ENCODE results near the gene CHSY1. TPM values are rescaled to one million over a fixed set of nuclear protein-coding genes. Genes with fewer than 3 reads are reported as not detected.

CHSY1 gene
- total and polyA plus RNA-seq, 2 of the 13 experiments (the other 11 are each of a cell fraction or from before 2014, with no cell fraction given), result 13.3 to 13.7 TPM

- ATAC-seq (peak; percentile 37), FAIRE-seq (no peak), DNase-seq (ENCODE audit: low spot score) (peak; percentile 45)
- intact Hi-C loops (cut with micrococcal nuclease; ENCODE audit: unreplicated experiment), result loop anchor here (10.0 kb wide), 2 partner anchors 131 to 341 kb away; partner anchors contain the start of gene LRRK1
- Histone ChIP-seq H3K79me2 (ENCODE audit: insufficient read depth, low read length) (peaks cover 3% of the 10 kb centered on the region), H3K36me3 (replicated peaks in 1 of 2; ENCODE audit: control insufficient read depth in 1 of 2, insufficient read depth in 2 of 2, low read length in 2 of 2) (no peaks in the 10 kb centered on the region), H3K4me2 (ENCODE audit: low read depth, low read length) (peak overlapping the region; percentile 60), H4K20me1 (ENCODE audit: insufficient read depth, low read length) (peaks cover 2% of the 10 kb centered on the region; the same call in 1 of the 2 replicates), H3K9ac (ENCODE audit: insufficient read depth, low read depth, low read length) (no peak overlapping the region), H3K27me3 (ENCODE audit: control insufficient read depth in 1 of 2, insufficient read depth in 2 of 2, low read length in 2 of 2) (peaks cover 0 to 4% of the 10 kb centered on the region in 2 experiments; a peak in 2 of 5 replicates), H3K27ac (ENCODE audit: extremely low read length, insufficient read depth, low read length) (no peak overlapping the region), H2AFZ (ENCODE audit: low read length) (peak overlapping the region; percentile 1), H3K4me3 (replicated peaks in 1 of 3; ENCODE audit: insufficient read depth in 1 of 3, low read depth in 2 of 3, low read length in 3 of 3) (0 out of 6 replicates have a peak overlapping the region, but pooled peaks of 1 of the 3 experiments have one; percentile 9), H3K4me1 (ENCODE audit: insufficient read depth, low read length) (peaks cover 42% of the 10 kb centered on the region), H3K9me3 (ENCODE audit: low read length) (no peaks in the 10 kb centered on the region)
- in situ Hi-C loops (cut with HindIII; ENCODE audit: extremely low pct_ligation_motif_present, low pct_unique_long_range_greater_than_20kb), result loop anchor here (5.0 to 25.0 kb wide), 4 partner anchors 171 to 593 kb away; partner anchors contain the start of gene LRRK1
- no TSS peak for BruUV-seq (replicated peaks)
- TF ChIP-seq, protein P1, sequence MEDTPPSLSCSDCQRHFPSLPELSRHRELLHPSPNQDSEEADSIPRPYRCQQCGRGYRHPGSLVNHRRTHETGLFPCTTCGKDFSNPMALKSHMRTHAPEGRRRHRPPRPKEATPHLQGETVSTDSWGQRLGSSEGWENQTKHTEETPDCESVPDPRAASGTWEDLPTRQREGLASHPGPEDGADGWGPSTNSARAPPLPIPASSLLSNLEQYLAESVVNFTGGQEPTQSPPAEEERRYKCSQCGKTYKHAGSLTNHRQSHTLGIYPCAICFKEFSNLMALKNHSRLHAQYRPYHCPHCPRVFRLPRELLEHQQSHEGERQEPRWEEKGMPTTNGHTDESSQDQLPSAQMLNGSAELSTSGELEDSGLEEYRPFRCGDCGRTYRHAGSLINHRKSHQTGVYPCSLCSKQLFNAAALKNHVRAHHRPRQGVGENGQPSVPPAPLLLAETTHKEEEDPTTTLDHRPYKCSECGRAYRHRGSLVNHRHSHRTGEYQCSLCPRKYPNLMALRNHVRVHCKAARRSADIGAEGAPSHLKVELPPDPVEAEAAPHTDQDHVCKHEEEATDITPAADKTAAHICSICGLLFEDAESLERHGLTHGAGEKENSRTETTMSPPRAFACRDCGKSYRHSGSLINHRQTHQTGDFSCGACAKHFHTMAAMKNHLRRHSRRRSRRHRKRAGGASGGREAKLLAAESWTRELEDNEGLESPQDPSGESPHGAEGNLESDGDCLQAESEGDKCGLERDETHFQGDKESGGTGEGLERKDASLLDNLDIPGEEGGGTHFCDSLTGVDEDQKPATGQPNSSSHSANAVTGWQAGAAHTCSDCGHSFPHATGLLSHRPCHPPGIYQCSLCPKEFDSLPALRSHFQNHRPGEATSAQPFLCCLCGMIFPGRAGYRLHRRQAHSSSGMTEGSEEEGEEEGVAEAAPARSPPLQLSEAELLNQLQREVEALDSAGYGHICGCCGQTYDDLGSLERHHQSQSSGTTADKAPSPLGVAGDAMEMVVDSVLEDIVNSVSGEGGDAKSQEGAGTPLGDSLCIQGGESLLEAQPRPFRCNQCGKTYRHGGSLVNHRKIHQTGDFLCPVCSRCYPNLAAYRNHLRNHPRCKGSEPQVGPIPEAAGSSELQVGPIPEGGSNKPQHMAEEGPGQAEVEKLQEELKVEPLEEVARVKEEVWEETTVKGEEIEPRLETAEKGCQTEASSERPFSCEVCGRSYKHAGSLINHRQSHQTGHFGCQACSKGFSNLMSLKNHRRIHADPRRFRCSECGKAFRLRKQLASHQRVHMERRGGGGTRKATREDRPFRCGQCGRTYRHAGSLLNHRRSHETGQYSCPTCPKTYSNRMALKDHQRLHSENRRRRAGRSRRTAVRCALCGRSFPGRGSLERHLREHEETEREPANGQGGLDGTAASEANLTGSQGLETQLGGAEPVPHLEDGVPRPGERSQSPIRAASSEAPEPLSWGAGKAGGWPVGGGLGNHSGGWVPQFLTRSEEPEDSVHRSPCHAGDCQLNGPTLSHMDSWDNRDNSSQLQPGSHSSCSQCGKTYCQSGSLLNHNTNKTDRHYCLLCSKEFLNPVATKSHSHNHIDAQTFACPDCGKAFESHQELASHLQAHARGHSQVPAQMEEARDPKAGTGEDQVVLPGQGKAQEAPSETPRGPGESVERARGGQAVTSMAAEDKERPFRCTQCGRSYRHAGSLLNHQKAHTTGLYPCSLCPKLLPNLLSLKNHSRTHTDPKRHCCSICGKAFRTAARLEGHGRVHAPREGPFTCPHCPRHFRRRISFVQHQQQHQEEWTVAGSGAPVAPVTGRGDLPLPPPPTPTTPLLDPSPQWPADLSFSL (CRISPR knock-in tag; IDR thresholded peaks at IDR 0.05), result peak; percentile 74
- no peak for TF ChIP-seq FOXP1 (IDR thresholded peaks at IDR 0.05)
- peak; percentile 33; the same call in 1 of the 2 replicates for TF ChIP-seq FOXP1 (CRISPR knock-in tag; IDR thresholded peaks at IDR 0.05)
- TF ChIP-seq TFAP4 (IDR thresholded peaks at IDR 0.05; ENCODE audit: borderline replicate concordance, low read depth), result peak; percentile 71; the same call in 1 of the 2 replicates
- 0 out of 2 replicates have a peak, but pooled peaks have one; percentile 14 for TF ChIP-seq NFE2L2 (IDR thresholded peaks at IDR 0.05; ENCODE audit: low read length)
- TF ChIP-seq RAD21 (CRISPR knock-in tag; IDR thresholded peaks at IDR 0.05), result no peak
- TF ChIP-seq, protein P2, sequence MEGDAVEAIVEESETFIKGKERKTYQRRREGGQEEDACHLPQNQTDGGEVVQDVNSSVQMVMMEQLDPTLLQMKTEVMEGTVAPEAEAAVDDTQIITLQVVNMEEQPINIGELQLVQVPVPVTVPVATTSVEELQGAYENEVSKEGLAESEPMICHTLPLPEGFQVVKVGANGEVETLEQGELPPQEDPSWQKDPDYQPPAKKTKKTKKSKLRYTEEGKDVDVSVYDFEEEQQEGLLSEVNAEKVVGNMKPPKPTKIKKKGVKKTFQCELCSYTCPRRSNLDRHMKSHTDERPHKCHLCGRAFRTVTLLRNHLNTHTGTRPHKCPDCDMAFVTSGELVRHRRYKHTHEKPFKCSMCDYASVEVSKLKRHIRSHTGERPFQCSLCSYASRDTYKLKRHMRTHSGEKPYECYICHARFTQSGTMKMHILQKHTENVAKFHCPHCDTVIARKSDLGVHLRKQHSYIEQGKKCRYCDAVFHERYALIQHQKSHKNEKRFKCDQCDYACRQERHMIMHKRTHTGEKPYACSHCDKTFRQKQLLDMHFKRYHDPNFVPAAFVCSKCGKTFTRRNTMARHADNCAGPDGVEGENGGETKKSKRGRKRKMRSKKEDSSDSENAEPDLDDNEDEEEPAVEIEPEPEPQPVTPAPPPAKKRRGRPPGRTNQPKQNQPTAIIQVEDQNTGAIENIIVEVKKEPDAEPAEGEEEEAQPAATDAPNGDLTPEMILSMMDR (CRISPR knock-in tag; IDR thresholded peaks at IDR 0.05), result 0 out of 2 replicates have a peak, but pooled peaks have one; percentile 14
- no peak for TF ChIP-seq ARHGAP35 (CRISPR knock-in tag; IDR thresholded peaks at IDR 0.05; ENCODE audit: borderline replicate concordance)
- TF ChIP-seq FOSL2 (CRISPR knock-in tag; IDR thresholded peaks at IDR 0.05), result peak; percentile 79
- TF ChIP-seq SAP130 (CRISPR knock-in tag; IDR thresholded peaks at IDR 0.05; ENCODE audit: low read depth), result peak; percentile 65
- POLR2A ChIA-PET, result interaction anchor here (0.9 to 1.4 kb wide), 2 partner anchors 12 to 165 kb away, joined by 3 to 4 read pairs; no protein-coding TSS in a partner anchor
- WGBS (ENCODE audit: low lambda C conversion rate), result 0% methylated on average over 6 of the region's 8 CpGs
- CTCF ChIA-PET (ENCODE audit: low intra/inter-chr PET ratio, low total read pairs), result interaction anchor here (3.0 to 4.7 kb wide), 2 partner anchors 166 to 240 kb away, joined by 37 to 72 read pairs; no protein-coding TSS in a partner anchor
Observed at GRCh38 chr15:101255615-101256241, 3.9 kb upstream of the CHSY1 start.

Measured in HepG2 (cell line).